Subcutaneous abdominal adipose tissue (tissue), 5 donors: ENCODE results near the gene MED20.
A peak's percentile ranks its signal among the peaks of the same experiment; 100 is the strongest.

Experiments
- H3K27ac ChIP-seq: one replicate; pipeline ENCODE4 v1.7.0; 2013; ENCODE audit warnings: low read depth, mild to moderate bottlenecking, inconsistent platforms, low read length, moderate library complexity
- H3K27me3 ChIP-seq, 5 donors: one replicate each; pipeline ENCODE4 v1.7.0; 2013; ENCODE audit warnings: low read length in 5 of 5, inconsistent platforms in 1 of 5; ENCODE audit not compliant: control insufficient read depth in 5 of 5, insufficient read depth in 4 of 5
- H3K36me3 ChIP-seq, 5 donors: one replicate each; pipeline ENCODE4 v1.7.0; 2013; ENCODE audit warnings: low read length in 5 of 5; ENCODE audit not compliant: control insufficient read depth in 5 of 5, insufficient read depth in 5 of 5
- H3K4me1 ChIP-seq, 5 donors: one replicate each; pipeline ENCODE4 v1.7.0; 2013; ENCODE audit warnings: low read length in 5 of 5, mild to moderate bottlenecking in 3 of 5, moderate library complexity in 1 of 5; ENCODE audit not compliant: control insufficient read depth in 5 of 5, insufficient read depth in 5 of 5
- H3K4me3 ChIP-seq, 5 donors: one replicate each; pipeline ENCODE4 v1.7.0; 2013; ENCODE audit warnings: low read length in 5 of 5, low read depth in 1 of 5
- H3K9ac ChIP-seq, 5 donors: one replicate each; pipeline ENCODE4 v1.7.0; 2013; ENCODE audit warnings: low read length in 5 of 5, mild to moderate bottlenecking in 4 of 5, moderate library complexity in 3 of 5
- H3K9me3 ChIP-seq, 5 donors: one replicate each; pipeline ENCODE4 v1.7.0; 2013; ENCODE audit warnings: low read length in 5 of 5; ENCODE audit not compliant: control insufficient read depth in 5 of 5
- donor health status: healthy.
- donor health status: healthy.
- donor health status: healthy.
- donor health status: healthy.
- donor health status: healthy.

MED20 gene

GRCh38 chr6:41920921-41921711 lies at the start of gene MED20, which contains the start of gene BYSL:
TSS of gene MED20 (minus strand) at chr6:41921139. CDS start at chr6:41921018, 121 bp downstream.
TSS of gene BYSL (plus strand) at chr6:41921499. CDS start at chr6:41921563, 64 bp downstream.
- peak within 1 kb of the TSS; percentile 98 for H3K27ac ChIP-seq
- H3K4me3 ChIP-seq = peak within 1 kb of the TSS; percentile 66 to 96 (median 87)
- peaks cover 0 to 17% (median 6%) of the 10 kb centered on the region in 5 donors for H3K36me3 ChIP-seq
- peak within 1 kb of the TSS; percentile 73 to 97 (median 85) for H3K9ac ChIP-seq
- peaks cover 8 to 50% (median 38%) of the 10 kb centered on the region in 5 donors for H3K4me1 ChIP-seq
- H3K27me3 ChIP-seq = no peaks in the 10 kb centered on the region
- H3K9me3 ChIP-seq = no peaks in the 10 kb centered on the region

- Histone ChIP-seq H3K4me1 (peaks cover 0 to 11% (median 8%) of the 10 kb centered on the region in 5 donors), H3K36me3 (no peaks in the 10 kb centered on the region), H3K27ac (no peak overlapping the region), H3K9ac (no peak overlapping the region), H3K9me3 (no peaks in the 10 kb centered on the region), H3K27me3 (no peaks in the 10 kb centered on the region), H3K4me3 (no peak overlapping the region)
Measured at GRCh38 chr6:41970436-41970846, 49.5 kb upstream of the MED20 start.

DNA sequence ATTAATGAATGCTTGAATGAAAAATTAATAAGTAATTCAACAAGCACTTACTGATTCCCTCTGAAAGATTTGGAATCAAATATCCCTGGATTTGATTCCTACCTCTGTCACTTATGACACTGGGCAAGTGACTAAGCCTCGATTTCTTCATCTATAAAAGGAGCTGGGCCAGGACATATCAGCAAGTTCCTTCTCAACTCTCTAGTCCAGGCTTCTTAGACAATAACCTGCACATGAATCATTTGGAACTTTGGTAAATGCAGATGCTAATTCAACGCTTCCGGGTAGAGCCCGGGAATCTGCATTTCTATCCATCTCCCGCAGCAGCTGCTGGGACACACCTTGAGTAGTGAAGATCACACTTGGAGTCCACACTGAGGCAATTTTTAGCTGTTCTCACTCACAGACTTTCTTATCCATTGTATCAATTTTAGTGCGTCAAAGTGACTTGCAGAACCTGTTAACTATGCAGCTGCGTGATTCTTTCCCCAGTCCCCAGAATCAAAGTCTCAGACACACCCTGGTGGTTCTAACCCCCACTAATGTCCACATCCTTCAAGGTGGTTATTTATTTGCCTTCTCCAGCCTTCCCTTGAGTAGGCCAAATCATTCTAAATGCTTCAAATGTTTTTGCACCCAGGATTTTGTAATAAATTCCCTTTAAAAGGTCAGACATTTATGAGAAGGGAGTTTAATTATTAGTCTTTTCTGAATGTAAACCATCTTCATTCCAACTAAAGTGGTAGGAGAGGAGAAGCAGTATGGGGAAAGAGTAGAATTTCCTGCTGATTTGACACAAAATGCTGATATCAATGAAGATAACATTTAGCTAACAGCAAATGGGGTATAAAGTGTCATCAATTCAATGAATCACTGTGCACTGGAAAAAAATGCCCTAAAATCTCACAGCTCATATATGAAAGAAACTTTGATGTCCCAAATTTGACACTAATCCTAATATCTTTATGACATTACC lies 46.7 kb upstream of the MED20 start:
- H3K4me3 ChIP-seq = no peak overlapping the region

DNA sequence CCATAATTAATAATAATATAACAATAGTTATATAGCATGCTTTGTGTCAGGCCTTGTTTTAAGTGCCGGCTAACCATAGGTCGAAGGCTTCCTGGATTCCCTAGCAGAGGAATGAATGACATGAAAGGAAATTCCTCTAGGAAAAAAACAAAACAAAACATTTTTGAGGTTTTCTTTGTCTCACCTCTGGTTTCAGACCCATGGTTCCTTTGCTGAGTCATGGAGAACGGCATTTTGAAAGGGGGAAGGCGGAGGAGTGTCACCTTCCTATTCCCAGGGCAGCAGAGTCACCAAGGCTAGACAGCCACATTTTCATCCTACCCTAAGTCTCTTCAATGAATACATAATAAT lies 46.0 kb upstream of the MED20 start:
- H3K27ac ChIP-seq = no peak overlapping the region
- H3K4me3 ChIP-seq = no peak overlapping the region
- H3K27me3 ChIP-seq = no peaks in the 10 kb centered on the region
- no peaks in the 10 kb centered on the region for H3K36me3 ChIP-seq
- peaks cover 0 to 13% (median 8%) of the 10 kb centered on the region in 5 donors for H3K4me1 ChIP-seq
- no peaks in the 10 kb centered on the region for H3K9me3 ChIP-seq
- no peak overlapping the region for H3K9ac ChIP-seq

More for the DNA sequence above, 46.7 kb upstream of the MED20 start:
- Histone ChIP-seq H3K27me3 (no peaks in the 10 kb centered on the region), H3K9me3 (no peaks in the 10 kb centered on the region), H3K27ac (no peak overlapping the region), H3K36me3 (no peaks in the 10 kb centered on the region), H3K9ac (no peak overlapping the region), H3K4me1 (peaks cover 0 to 13% (median 8%) of the 10 kb centered on the region in 5 donors)

DNA sequence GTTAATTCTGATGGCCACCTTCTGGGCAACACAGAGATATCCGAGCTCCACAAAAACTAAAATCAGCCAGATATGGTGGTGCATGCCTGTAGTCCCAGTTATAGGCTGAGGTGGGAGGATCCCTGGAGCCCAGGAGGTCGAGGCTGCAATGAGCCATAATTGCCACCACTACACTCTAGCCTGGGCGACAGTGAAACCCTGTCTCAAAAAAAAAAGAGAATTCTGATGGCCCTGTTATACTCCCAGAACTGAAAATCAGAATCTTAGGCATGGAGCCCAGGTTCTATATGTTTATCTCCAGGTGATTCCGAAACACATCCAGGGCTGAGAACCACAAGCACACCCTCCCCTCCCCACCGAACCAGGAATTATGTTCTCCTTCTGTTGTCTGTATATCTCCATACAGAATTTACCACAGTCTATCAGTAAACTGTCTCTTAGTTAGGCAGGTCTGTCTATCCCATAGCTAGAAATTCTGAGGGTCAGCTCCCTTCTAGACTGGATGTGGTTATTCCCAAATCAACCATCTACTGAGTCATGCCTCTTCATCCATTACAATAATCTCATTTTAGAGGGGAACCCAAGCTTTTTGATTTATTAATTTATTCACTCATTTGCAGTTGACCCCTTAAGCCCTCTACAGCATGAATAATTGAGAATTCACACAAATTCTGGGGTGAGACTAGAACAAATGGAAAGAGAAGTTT lies 45.4 kb upstream of the MED20 start:
- Histone ChIP-seq H3K27ac (no peak overlapping the region), H3K9me3 (no peaks in the 10 kb centered on the region), H3K4me1 (peaks cover 0 to 13% (median 8%) of the 10 kb centered on the region in 5 donors), H3K9ac (no peak overlapping the region), H3K4me3 (no peak overlapping the region), H3K27me3 (no peaks in the 10 kb centered on the region), H3K36me3 (no peaks in the 10 kb centered on the region)

DNA sequence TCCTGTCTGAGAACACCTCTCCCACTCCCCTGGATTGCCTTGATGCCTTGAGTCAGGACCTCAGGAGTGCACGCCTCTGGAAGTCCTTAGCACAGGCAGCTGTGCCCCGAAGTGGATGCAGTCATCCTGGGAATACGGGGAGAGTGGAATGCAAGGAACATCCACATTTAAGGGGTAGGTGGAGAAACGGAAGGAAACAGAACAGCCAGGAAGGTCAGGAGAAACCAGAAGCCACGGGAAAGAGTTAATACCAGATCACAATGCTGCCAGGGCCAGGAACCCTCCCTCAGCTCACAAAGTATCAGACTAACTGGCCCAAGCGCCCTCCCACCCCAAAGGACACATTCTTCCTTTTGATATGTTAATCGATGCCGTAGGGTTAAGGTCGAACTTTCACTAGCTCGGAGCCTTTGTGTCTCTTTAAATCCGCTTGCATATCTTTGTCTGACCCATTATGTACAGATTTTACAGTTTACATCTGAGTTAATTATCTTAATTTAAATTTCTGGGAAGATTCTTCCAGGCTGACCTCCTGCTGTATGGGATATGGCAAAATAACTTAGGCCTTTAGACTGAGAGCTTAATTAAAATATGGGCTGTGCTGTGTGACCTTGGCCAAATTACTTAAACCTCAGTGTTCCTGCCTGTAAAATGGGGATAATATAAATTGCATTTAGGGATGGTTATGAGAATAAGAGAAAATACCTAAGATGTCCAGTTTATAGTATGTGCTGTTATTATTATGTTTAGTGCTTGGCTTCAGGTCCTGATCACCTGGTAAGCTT lies 44.7 kb upstream of the MED20 start:
- Histone ChIP-seq H3K9me3 (no peaks in the 10 kb centered on the region), H3K36me3 (no peaks in the 10 kb centered on the region), H3K27ac (no peak overlapping the region), H3K4me3 (no peak overlapping the region), H3K27me3 (no peaks in the 10 kb centered on the region), H3K4me1 (peaks cover 0 to 11% (median 4%) of the 10 kb centered on the region in 5 donors), H3K9ac (peak overlapping the region in 1 of 5 donors; percentile 51)

- H3K27me3 ChIP-seq = no peaks in the 10 kb centered on the region
- H3K27ac ChIP-seq = no peak overlapping the region
- no peak overlapping the region for H3K9ac ChIP-seq
- peaks cover 0 to 4% (median 0%) of the 10 kb centered on the region in 5 donors for H3K4me1 ChIP-seq
- H3K4me3 ChIP-seq = no peak overlapping the region
- H3K9me3 ChIP-seq = no peaks in the 10 kb centered on the region
- no peaks in the 10 kb centered on the region for H3K36me3 ChIP-seq
Measured at GRCh38 chr6:41964201-41964887, 43.4 kb upstream of the MED20 start.

DNA sequence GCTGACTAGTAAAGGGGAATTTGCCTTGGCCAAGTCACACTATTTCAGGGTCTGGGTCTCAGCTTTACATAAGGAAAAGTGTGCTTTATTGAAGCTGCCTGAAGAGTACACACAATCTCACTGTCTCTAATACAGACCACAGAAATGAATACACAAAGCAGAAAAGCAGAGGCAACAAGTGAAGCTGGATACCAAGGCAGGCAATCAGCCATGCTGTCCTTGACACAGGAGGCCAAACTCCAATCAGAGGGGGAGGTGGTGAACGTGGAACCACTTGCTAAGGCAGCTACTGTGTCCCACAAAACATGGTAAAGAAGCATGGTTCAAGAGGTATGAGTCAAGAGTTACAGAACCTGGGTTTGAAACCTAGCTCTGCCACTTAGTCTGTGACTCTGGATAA lies 42.4 kb upstream of the MED20 start:
- Histone ChIP-seq H3K27ac (no peak overlapping the region), H3K9me3 (no peaks in the 10 kb centered on the region), H3K27me3 (no peaks in the 10 kb centered on the region), H3K9ac (no peak overlapping the region), H3K4me3 (no peak overlapping the region), H3K36me3 (no peaks in the 10 kb centered on the region), H3K4me1 (peaks cover 0 to 4% (median 0%) of the 10 kb centered on the region in 5 donors)

DNA sequence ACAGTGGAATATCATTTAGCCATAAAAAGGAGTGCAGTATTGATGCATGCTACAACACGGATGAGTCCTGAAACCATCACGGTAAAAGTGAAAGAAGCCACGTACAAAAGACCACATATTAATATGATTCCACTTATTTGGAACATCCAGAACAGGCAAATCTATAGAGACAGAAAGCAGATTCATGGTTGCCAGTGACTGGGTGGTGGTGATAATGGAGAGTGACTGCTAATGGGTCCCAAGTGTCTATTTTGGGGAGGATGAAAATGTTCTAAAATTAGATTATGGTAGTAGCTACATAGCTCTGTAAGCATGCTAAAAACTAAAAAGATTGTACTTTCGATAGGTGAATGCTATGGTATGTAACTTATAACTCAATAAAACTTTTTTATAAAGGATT lies 39.1 kb upstream of the MED20 start:
- Histone ChIP-seq H3K27ac (no peak overlapping the region), H3K9me3 (no peaks in the 10 kb centered on the region), H3K27me3 (no peaks in the 10 kb centered on the region), H3K36me3 (no peaks in the 10 kb centered on the region), H3K9ac (no peak overlapping the region), H3K4me3 (no peak overlapping the region), H3K4me1 (no peaks in the 10 kb centered on the region)
